ENCODE measurements around the gene FPGS.

- no peak for TF ChIP-seq EP300 (IDR thresholded peaks at IDR 0.05)
- TF ChIP-seq POLR2AphosphoS5 (IDR thresholded peaks at IDR 0.05): no peak
- no peak for TF ChIP-seq POLR2A (IDR thresholded peaks at IDR 0.05; ENCODE audit: low read depth)
Observed at GRCh38 chr9:127848756-127849504, 46.2 kb downstream of the FPGS start.
